Natural killer cell treated with Interleukin-12 subunit alpha and Interleukin-12 subunit beta and Interleukin-15 and Interleukin-18, amount 100 ng/mL, for 72 hours (primary cell): ENCODE data around the gene KLHL10. TPM values are rescaled to one million over a fixed set of nuclear protein-coding genes. Genes with fewer than 3 reads are reported as not detected.

Experiments used
- ATAC-seq, 2 donors: fragments of 150-1000 bp; cut with Tn5 transposase in 1 of 2; sonication (Bioruptor Pico), chemical (Tn5 transposase) in 1 of 2; 2 replicates each; pipeline ENCODE4 v1.10.0; 2021
- DNase-seq: peaks from one replicate; pipeline ENCODE4 v3.0.0; 2022; ENCODE audit warnings: low spot score
- H3K27ac Mint-ChIP-seq, 2 donors: 1 replicate in 1 of 2; 2 replicates in 1 of 2; pipeline ENCODE4 v1.8.0; 2022; ENCODE audit warnings: mixed read lengths in 2 of 2, mild to moderate bottlenecking in 1 of 2, moderate library complexity in 1 of 2
- H3K27me3 Mint-ChIP-seq, 2 donors: 1 replicate in 1 of 2; 2 replicates in 1 of 2; pipeline ENCODE4 v1.8.0; 2022; ENCODE audit warnings: mixed read lengths in 2 of 2
- H3K36me3 Mint-ChIP-seq: one replicate; pipeline ENCODE4 v1.8.0; 2022; ENCODE audit warnings: mixed read lengths
- H3K4me1 Mint-ChIP-seq, 2 donors: 1 replicate in 1 of 2; 2 replicates in 1 of 2; pipeline ENCODE4 v1.8.0; 2022; ENCODE audit warnings: low read depth in 2 of 2, mixed read lengths in 2 of 2, mild to moderate bottlenecking in 1 of 2
- H3K4me3 Mint-ChIP-seq: one replicate; pipeline ENCODE4 v1.8.0; 2022; ENCODE audit warnings: mixed read lengths
- H3K9me3 Mint-ChIP-seq: 2 replicates; pipeline ENCODE4 v1.8.0; 2022; ENCODE audit warnings: mixed read lengths
- total RNA-seq, 2 donors: library from RNA; stranded (reverse); gene quantifications; one replicate each; pipeline ENCODE4 v1.2.3, GENCODE V29; 2022

Gene KLHL10
- total RNA-seq = not detected

DNA sequence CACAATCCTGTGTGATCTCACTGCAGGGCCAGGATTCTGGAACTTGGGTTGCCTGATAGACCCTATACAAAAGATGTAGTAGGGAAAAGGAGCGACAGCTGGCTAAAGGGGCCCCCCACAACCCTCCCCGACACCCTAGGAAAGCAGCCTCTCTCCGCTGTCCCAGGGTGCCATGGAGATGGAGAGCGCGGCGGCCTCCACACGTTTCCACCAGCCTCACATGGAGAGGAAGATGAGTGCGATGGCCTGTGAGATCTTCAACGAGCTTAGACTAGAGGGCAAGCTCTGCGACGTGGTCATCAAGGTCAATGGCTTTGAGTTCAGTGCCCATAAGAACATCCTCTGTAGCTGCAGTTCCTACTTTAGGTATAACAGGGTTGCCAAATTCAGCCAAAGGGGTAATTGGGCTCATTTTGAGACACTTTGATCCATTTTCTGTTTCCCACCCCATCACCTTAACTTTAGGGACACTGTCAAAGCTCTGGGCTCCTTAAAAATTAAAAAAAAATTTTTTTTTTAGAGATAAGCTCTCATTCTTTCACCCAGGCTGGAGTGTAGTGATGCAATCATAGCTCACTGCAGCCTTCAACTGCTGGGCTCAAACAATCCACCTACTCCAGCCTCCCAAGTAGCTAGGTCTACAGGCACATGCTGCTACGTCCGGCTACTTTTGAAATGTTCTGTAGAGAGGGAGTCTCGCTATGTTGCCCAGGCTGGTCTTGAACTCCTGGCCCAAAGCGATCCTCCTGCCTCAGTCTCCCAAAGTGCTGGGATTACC lies at the start of gene KLHL10:
TSS of gene KLHL10 (plus strand) at position 65 of the 778 bp plus-strand sequence. CDS start at position 173, 108 bp downstream.
- peak within 1 kb of the TSS; percentile 78 for H3K4me3 Mint-ChIP-seq
- ATAC-seq = no peak
- no peaks in the 10 kb centered on the region for H3K9me3 Mint-ChIP-seq
- peaks cover 7% of the 10 kb centered on the region in 2 donors for H3K4me1 Mint-ChIP-seq
- H3K27me3 Mint-ChIP-seq = peaks cover 0 to 2% of the 10 kb centered on the region in 2 donors
- no peaks in the 10 kb centered on the region for H3K36me3 Mint-ChIP-seq
- H3K27ac Mint-ChIP-seq = no peak within 1 kb of the TSS
- DNase-seq = no peak

DNA sequence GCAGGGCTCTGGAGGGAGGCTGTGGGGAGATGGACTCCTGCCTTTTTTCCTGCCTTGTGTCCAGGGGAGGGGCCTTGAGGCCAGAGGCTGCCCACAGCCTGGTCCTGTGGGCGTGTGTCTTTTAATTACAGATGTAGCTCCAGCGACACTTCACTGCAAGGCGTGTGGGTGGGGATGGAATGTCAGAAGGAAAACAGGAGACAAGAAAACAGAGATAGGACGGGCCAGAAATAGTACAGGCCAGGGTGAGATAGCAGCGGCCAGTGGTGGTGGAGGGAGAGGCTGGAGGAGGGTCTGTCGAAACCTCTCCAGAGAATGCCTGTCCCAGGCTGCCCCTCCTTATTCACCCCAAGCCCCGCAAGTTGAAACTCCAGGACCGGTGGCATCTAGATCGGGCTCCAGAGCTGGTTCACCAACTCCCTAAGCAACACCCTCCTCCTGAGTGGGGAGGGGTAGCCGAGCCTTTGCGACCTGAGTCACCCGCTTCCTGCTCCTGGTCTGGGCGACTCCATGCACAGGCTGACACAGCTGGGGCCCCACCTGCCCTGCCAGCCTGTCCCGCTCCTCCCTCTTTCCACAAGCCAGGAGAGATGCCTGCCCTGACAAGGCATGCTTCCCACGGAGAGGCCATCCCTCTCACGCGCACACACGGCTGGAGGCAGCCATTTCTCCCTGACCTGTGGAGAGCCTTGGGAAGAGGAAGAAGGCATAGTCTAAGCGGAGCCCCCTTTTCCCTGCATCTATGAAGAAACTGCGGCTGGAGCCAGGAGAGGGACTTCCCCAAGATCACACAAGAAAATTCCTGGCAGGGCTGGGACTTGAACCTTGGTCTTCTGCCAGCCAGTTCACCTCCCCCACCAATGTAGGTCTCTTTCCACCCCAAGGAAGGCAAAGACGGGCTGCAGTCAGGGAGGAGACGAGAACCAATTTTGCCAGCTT lies 44.5 kb upstream of the KLHL10 start:
- Mint-ChIP-seq H3K27ac (no peak overlapping the region), H3K4me3 (no peak overlapping the region), H3K36me3 (no peaks in the 10 kb centered on the region), H3K9me3 (no peaks in the 10 kb centered on the region), H3K4me1 (peaks cover 0 to 2% of the 10 kb centered on the region in 2 donors), H3K27me3 (no peaks in the 10 kb centered on the region)
- DNase-seq (no peak), ATAC-seq (no peak)

DNA sequence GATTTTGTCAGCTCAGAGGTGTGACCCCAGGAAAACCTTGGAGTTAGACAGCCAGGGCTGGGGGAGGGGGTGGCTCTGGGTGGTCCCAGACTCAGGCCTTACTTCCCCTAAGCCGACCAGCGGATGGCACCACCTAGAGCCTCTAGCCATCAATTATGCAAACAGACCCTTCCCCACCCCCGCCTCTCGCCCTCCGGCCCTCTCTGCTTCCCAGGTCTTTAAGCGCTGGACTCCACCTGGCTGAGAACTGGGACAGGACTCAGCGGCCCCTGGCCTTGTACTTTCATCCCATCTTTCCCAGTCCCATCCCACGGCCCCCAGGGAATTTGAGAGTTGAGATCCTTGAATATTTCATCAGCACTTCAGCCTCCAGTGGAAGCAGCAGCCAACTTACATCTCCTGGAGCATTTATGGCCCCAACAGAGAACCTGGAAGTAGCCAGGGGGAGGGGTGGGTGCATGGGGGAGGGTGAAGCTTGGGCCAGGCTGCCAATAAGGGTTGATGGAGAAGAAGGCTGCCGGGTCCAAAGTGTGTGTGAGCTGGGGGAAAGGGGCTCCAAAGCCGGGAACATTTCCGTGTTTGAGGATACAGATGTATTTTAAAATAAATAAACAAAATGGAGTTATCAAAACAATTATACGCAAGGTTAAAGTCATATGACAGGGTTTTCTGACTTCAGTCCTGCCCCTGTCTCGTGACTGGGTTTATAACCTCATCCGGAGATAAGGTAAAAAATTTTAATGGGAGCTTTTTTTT lies 43.7 kb upstream of the KLHL10 start:
- H3K27ac Mint-ChIP-seq = no peak overlapping the region
- ATAC-seq (no peak), DNase-seq (no peak)
- H3K4me3 Mint-ChIP-seq = no peak overlapping the region
- no peaks in the 10 kb centered on the region for H3K36me3 Mint-ChIP-seq
- H3K27me3 Mint-ChIP-seq = no peaks in the 10 kb centered on the region
- no peaks in the 10 kb centered on the region for H3K4me1 Mint-ChIP-seq
- no peaks in the 10 kb centered on the region for H3K9me3 Mint-ChIP-seq

DNA sequence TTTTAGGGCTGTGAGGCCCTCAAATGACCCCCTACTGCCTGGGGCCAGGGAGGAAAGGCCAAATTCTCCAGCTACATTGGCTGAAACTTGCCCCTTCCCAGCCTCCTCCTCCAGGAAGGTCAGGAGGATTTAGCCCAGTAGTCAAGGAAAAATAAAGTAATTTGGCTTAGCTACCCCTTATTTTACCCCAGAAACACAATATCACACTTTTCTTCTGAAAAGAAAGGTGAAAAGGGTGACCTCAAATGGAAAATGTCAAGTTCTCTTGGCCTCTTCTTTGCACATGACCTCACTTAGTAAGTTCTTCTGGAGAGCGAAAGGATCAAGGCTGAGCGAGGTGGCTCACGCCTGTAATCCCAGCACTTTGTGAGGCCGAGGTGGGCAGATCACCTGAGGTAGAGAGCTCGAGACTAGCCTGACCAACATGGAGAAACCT lies 43.1 kb upstream of the KLHL10 start:
- H3K36me3 Mint-ChIP-seq = no peaks in the 10 kb centered on the region
- ATAC-seq = no peak
- DNase-seq = no peak
- no peaks in the 10 kb centered on the region for H3K4me1 Mint-ChIP-seq
- H3K4me3 Mint-ChIP-seq = no peak overlapping the region
- no peaks in the 10 kb centered on the region for H3K27me3 Mint-ChIP-seq
- no peaks in the 10 kb centered on the region for H3K9me3 Mint-ChIP-seq
- no peak overlapping the region for H3K27ac Mint-ChIP-seq

DNA sequence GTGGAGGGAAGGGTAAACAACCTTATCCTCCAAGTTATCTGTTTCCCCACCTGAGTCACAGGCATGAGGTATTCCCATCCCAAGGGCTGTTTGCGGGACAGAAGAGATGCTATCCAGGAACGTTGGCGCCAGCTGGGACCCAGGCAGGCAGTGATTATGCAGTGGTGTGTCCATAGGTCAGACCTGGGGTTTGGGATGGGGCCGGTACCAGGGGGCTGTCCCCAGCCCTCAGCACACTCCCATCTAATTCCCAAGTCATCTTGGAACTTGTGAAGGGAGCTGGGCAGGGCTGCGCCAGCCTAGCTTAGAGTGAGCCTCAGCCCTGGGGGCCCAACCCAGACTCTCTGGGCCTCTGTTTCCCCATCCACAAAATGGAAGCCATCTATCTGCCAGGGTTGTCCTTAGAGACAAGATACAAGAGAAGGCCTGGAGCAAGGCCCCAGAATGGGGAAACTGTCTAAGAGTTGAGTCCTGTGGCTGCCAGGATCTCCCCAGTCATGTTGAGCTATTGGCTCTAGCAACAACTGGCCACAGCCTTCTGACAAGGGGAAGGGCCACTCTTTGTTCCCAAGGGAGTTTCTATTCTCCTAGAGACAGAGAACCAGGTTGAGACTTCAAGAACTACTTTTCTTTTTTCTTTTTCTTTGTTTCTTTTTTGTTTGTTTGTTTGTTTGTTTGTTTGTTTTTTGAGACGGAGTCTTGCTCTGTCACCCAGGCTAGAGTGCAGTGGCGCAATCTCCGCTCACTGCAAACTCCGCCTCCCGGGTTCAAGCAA lies 41.3 kb upstream of the KLHL10 start:
- Mint-ChIP-seq H3K4me1 (peaks cover 0 to under 1% of the 10 kb centered on the region in 2 donors), H3K9me3 (no peaks in the 10 kb centered on the region), H3K4me3 (no peak overlapping the region), H3K27me3 (no peaks in the 10 kb centered on the region), H3K36me3 (no peaks in the 10 kb centered on the region), H3K27ac (no peak overlapping the region)
- ATAC-seq (no peak), DNase-seq (no peak)

DNA sequence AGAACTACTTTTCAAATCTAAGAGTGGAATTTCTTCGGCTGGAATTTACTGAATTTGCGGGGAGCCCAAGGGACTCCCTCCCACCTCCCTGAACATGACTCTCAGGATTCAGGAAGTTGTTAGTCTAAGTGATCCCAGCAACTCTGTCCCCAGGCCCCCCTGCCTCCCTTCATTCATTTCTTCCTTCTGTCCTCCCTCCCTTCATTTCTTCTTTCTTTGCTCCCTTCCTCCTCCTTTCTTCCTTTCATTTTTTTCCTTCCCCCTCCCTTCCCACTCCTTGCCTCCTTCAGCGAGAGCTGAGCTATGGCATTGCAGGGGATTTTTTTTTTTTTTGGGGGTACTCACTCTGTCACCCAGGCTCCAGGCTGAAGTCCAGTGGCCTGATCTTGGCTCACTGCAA lies 40.2 kb upstream of the KLHL10 start:
- H3K27ac Mint-ChIP-seq = no peak overlapping the region
- H3K4me3 Mint-ChIP-seq = no peak overlapping the region
- no peaks in the 10 kb centered on the region for H3K36me3 Mint-ChIP-seq
- ATAC-seq (no peak), DNase-seq (no peak)
- no peaks in the 10 kb centered on the region for H3K9me3 Mint-ChIP-seq
- H3K27me3 Mint-ChIP-seq = no peaks in the 10 kb centered on the region
- peaks cover 4 to 5% of the 10 kb centered on the region in 2 donors for H3K4me1 Mint-ChIP-seq

DNA sequence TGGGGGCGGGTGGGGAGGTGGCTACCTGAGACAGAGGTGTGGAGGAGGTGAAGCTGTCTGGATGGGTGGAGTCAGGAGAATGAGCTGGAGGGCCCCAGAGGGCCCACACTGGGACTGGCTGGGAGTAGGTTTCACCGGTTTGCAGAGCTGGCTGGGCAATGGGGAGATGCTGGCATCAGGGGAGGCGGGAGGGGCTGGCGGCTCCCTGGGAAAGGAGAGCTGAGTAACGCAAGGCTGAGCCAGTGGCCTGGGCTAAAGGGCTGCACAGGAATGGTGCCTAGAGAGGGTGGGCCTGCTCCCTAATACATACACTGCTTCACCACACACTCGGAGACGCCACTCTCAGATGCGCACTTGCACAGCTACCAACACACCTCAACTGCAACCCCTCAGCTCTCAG lies 38.3 kb upstream of the KLHL10 start:
- ATAC-seq (no peak), DNase-seq (no peak)
- Mint-ChIP-seq H3K9me3 (no peaks in the 10 kb centered on the region), H3K27me3 (no peaks in the 10 kb centered on the region), H3K4me1 (peaks cover 4 to 5% of the 10 kb centered on the region in 2 donors), H3K27ac (no peak overlapping the region), H3K36me3 (no peaks in the 10 kb centered on the region), H3K4me3 (no peak overlapping the region)

DNA sequence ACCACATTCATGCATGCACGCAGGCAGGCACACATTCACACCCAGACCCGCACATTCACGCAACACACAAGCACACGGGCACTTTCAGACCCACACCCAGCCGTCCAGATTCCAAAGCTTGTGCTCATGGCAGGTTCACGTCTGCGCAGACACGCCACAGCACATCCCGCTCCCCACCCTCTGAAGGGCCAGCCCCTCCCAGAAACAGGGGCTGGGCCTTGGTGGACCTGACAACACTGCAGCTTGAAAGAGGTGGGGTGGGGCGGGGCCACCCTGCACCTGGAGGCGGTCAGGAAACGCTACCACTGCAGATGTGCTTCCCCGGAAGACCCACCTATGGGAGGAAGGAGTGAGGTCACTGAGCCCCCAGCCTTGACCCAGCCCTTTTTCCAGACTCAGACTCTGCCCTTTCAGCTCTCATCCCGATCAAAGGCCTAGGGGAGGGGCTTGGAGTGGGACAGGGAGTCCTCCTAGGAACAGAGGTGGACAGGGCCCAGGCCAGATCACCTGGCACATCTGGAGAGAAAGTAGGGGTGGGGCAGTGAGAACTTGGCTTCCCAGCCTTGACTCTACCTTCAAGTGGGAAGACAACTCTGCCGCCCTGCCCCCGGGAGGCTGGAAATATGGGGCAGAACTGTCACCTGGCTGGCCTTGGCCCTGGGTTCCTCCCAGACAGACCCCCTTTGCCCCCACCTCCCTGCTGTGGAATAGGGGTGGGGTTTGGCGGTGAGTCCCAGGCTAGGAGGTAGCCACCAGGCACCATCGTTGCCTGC lies 36.8 kb upstream of the KLHL10 start:
- no peaks in the 10 kb centered on the region for H3K27me3 Mint-ChIP-seq
- DNase-seq = no peak
- peaks cover 4 to 5% of the 10 kb centered on the region in 2 donors for H3K4me1 Mint-ChIP-seq
- no peaks in the 10 kb centered on the region for H3K9me3 Mint-ChIP-seq
- no peak overlapping the region for H3K27ac Mint-ChIP-seq
- H3K36me3 Mint-ChIP-seq = no peaks in the 10 kb centered on the region
- H3K4me3 Mint-ChIP-seq = no peak overlapping the region
- no peak for ATAC-seq

DNA sequence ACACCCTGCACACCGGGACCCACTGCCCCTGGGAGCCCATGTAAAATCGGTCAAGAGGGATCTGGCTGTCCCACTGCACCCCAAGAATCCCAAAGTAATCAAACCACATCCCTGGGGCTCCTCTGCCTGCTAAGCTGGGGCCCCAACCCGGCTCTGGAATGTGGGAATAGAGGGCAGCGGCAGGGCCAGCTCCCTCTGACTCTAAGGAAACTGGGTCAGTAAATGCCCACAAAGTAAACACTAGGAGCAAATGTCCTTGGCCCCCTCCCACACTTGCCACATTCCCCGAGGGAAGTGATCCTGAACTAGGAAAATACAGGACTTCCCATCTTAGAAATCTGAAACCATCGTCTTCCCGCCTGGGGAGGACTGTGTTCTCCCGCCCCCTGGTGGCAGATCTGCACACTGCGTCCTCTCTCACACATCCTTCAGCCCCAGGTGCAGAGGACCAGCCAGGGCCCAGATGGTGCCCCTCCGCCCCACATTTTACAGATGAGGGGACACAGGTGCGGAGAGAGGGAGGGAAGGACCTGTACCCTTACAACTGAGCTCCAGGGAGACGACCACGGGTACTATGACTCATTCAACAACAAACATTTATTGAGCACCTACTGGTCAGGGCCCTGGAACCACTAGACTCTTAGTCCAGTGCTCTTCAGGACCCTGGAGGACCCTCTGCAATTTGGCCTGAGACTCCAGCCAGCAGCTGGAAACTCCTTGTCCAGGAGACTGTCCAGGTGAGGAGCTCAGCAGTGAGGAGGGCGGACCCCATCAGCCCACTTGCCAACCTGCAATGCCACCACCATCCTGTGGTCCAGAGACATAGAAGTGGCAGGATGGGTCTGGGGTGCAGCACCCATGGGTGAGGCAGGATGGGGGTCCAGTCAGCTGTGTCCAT lies 36.0 kb upstream of the KLHL10 start:
- Mint-ChIP-seq H3K27me3 (no peaks in the 10 kb centered on the region), H3K4me3 (no peak overlapping the region), H3K27ac (no peak overlapping the region), H3K36me3 (no peaks in the 10 kb centered on the region), H3K9me3 (no peaks in the 10 kb centered on the region), H3K4me1 (peaks cover 4 to 5% of the 10 kb centered on the region in 2 donors)
- peak; percentile 74 to 82 for ATAC-seq
- no peak for DNase-seq

DNA sequence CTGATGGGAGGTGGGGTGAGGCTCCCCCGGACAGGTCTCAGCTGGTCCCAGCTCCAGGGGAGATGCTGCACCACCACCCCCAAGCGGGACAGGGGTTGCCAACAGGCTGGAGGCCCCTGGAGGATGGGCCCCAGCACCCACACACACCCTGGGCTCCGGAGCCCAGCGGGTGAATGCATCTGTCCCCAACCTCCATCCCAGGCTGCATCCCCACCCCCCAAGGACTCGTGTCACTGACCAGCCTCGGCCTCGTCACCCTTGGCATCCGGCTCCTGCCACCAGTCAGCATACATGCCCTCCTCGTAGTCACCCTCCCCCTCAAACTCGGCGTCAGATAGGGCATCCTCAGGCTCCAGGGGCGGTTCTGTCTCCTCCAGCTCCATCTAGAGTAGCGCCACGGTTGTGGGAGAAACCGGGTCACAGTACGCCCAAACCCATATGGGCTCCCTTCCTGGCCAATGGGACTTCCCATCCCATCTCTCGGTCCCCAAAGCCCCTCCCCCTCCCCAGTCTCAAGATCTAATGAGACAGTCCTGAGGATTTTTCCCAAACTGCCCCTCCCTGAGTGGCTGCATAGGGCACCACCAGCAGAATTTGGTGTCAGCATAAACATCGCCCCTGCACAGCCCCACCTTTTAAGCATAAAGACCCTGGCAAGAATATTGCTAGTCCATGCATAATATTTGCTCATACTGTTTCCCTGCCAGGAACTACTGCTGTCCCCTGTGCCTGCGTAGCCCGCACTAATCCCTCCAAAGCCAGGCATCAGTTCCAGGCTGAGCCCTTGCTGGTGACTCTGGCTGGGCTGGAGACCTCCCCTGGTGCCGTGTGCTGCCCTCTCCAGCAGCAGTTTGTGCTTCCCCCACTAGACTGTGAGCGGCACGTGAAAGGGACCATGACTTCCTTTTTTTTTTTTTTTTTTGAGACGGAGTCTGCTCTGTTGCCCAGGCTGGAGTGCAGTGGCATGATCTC lies 34.3 kb upstream of the KLHL10 start:
- no peaks in the 10 kb centered on the region for H3K27me3 Mint-ChIP-seq
- DNase-seq (no peak), ATAC-seq (no peak)
- H3K27ac Mint-ChIP-seq = no peak overlapping the region
- H3K36me3 Mint-ChIP-seq = no peaks in the 10 kb centered on the region
- H3K4me1 Mint-ChIP-seq = peaks cover 4 to 5% of the 10 kb centered on the region in 2 donors
- no peaks in the 10 kb centered on the region for H3K9me3 Mint-ChIP-seq
- no peak overlapping the region for H3K4me3 Mint-ChIP-seq
